ENCODE data around the gene NOX3. TPM values are rescaled to one million over a fixed set of nuclear protein-coding genes. Genes with fewer than 3 reads are reported as not detected.
A peak's percentile ranks its signal among the peaks of the same experiment; 100 is the strongest.

Gene NOX3
- total RNA-seq = 0.17 TPM in 1 of 2 replicates, not detected in the other

- Histone ChIP-seq H3K4me3 (ENCODE audit: low read depth, low read length) (no peak within 1 kb of the TSS), H3K27me3 (ENCODE audit: control insufficient read depth, insufficient read depth, low read length) (no peaks in the 10 kb centered on the region), H3K36me3 (ENCODE audit: control insufficient read depth, insufficient read depth, low read length) (no peaks in the 10 kb centered on the region)
- DNase-seq (ENCODE audit: low read depth) = peak; percentile 7
- no peak for TF ChIP-seq CTCF (IDR thresholded peaks at IDR 0.05; ENCODE audit: insufficient read depth, low read length, poor library complexity, severe bottlenecking)
Measured at GRCh38 chr6:155455766-155456165, at the start of gene NOX3. NOX3 (minus strand) TSS chr6:155455839; CDS start chr6:155455800, 39 bp downstream.

- Histone ChIP-seq H3K27me3 (ENCODE audit: control insufficient read depth, insufficient read depth, low read length) (no peaks in the 10 kb centered on the region), H3K36me3 (ENCODE audit: control insufficient read depth, insufficient read depth, low read length) (no peaks in the 10 kb centered on the region), H3K4me3 (ENCODE audit: low read depth, low read length) (no peak overlapping the region)
- TF ChIP-seq CTCF (IDR thresholded peaks at IDR 0.05; ENCODE audit: insufficient read depth, low read length, poor library complexity, severe bottlenecking) = no peak
- no peak for DNase-seq (ENCODE audit: low read depth)
Measured at GRCh38 chr6:155504848-155505607, 49.4 kb upstream of the NOX3 start.

- H3K27me3 ChIP-seq (ENCODE audit: control insufficient read depth, insufficient read depth, low read length) = no peaks in the 10 kb centered on the region
- no peak for TF ChIP-seq CTCF (IDR thresholded peaks at IDR 0.05; ENCODE audit: insufficient read depth, low read length, poor library complexity, severe bottlenecking)
- no peak overlapping the region for H3K4me3 ChIP-seq (ENCODE audit: low read depth, low read length)
- H3K36me3 ChIP-seq (ENCODE audit: control insufficient read depth, insufficient read depth, low read length) = no peaks in the 10 kb centered on the region
- no peak for DNase-seq (ENCODE audit: low read depth)
Measured at GRCh38 chr6:155502393-155502792, 46.8 kb upstream of the NOX3 start.

GRCh38 chr6:155499574-155499973, 43.9 kb upstream of the NOX3 start:
- H3K4me3 ChIP-seq (ENCODE audit: low read depth, low read length) = no peak overlapping the region
- no peak for DNase-seq (ENCODE audit: low read depth)

GRCh38 chr6:155498370-155498769, 42.7 kb upstream of the NOX3 start:
- Histone ChIP-seq H3K27me3 (ENCODE audit: control insufficient read depth, insufficient read depth, low read length) (no peaks in the 10 kb centered on the region), H3K36me3 (ENCODE audit: control insufficient read depth, insufficient read depth, low read length) (no peaks in the 10 kb centered on the region), H3K4me3 (ENCODE audit: low read depth, low read length) (no peak overlapping the region)
- no peak for DNase-seq (ENCODE audit: low read depth)
- no peak for TF ChIP-seq CTCF (IDR thresholded peaks at IDR 0.05; ENCODE audit: insufficient read depth, low read length, poor library complexity, severe bottlenecking)

More at GRCh38 chr6:155499574-155499973, 43.9 kb upstream of the NOX3 start:
- TF ChIP-seq CTCF (IDR thresholded peaks at IDR 0.05; ENCODE audit: insufficient read depth, low read length, poor library complexity, severe bottlenecking) = no peak
- H3K36me3 ChIP-seq (ENCODE audit: control insufficient read depth, insufficient read depth, low read length) = no peaks in the 10 kb centered on the region
- H3K27me3 ChIP-seq (ENCODE audit: control insufficient read depth, insufficient read depth, low read length) = no peaks in the 10 kb centered on the region

GRCh38 chr6:155497273-155497672, 41.6 kb upstream of the NOX3 start:
- H3K4me3 ChIP-seq (ENCODE audit: low read depth, low read length) = no peak overlapping the region
- H3K27me3 ChIP-seq (ENCODE audit: control insufficient read depth, insufficient read depth, low read length) = no peaks in the 10 kb centered on the region
- H3K36me3 ChIP-seq (ENCODE audit: control insufficient read depth, insufficient read depth, low read length) = no peaks in the 10 kb centered on the region
- no peak for TF ChIP-seq CTCF (IDR thresholded peaks at IDR 0.05; ENCODE audit: insufficient read depth, low read length, poor library complexity, severe bottlenecking)
- no peak for DNase-seq (ENCODE audit: low read depth)

Data from kidney epithelial cell (primary cell).